GM19395 (cell line): ENCODE results near the gene XRCC5.

Source experiments
- ATAC-seq: cut with Tn5 transposase; IDR thresholded peaks from one replicate; pipeline ENCODE4 v1.9.1; 2021; ENCODE audit warnings: mild to moderate bottlenecking, moderate library complexity; ENCODE audit not compliant: unreplicated experiment

Gene XRCC5

GRCh38 chr2:216151313-216152025, 42.3 kb downstream of the XRCC5 start:
- no peak for ATAC-seq

DNA sequence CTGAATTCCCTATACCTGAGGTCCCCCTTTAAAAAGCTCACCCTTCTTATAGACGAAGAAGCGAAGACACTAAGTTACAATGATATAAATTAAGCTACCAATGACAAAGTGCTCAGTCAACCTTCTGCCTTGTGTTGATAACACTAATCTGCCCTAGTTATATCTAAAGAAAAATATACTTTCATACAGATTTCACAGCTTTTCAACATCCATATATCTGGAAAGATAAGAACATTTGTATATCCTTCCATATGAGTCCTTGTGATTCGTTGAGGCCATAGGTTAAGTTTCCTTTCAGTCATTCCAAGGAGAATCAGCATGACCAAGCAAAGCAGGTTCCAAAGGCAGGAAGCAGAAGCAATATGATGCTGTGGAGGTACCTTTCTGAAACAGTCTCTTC, 46.8 kb downstream of the XRCC5 start:
- ATAC-seq, result no peak

DNA sequence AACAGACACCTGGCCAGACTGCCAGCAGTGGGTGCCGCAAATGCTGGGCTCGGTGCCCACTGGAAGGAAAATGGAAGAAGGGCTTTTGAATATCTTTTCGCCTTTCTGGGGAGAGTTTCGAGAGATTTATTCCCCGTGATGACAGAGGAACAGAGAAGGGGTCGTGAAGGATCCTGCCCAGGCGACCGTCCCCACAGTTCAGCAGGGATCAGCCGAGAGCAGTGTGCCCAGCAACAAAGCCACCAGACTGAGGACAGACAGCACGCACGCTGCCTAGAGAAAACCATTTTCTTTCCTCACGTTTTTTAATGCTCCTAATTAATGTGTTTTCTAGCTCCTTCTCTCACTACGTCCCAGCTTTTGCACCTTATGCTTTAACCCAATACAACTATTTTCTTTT, 47.7 kb downstream of the XRCC5 start:
- ATAC-seq, result no peak

DNA sequence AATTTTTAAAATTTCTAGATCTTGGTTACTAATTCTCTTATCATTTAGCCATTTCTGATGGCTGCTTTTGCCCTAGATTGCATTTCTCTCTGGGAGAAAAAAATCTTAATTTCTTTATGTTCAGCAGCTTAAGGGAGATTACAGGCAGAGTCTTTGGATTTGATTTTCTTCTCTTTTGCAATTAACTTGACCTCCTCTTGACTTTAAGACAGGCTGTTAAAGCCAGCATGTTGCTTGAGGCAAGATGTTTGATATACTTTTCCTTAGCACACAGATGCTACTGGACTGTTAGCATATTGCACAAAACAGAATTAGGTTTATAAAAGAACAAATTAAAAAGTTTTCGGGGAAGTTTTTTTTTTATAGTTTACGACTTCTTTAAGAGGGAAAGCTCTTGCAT, 50.0 kb downstream of the XRCC5 start:
- ATAC-seq, result no peak

- ATAC-seq, result no peak
Observed at GRCh38 chr2:216159646-216160045, 50.5 kb downstream of the XRCC5 start.

GRCh38 chr2:216160786-216161185, 51.6 kb downstream of the XRCC5 start:
- ATAC-seq, result no peak

DNA sequence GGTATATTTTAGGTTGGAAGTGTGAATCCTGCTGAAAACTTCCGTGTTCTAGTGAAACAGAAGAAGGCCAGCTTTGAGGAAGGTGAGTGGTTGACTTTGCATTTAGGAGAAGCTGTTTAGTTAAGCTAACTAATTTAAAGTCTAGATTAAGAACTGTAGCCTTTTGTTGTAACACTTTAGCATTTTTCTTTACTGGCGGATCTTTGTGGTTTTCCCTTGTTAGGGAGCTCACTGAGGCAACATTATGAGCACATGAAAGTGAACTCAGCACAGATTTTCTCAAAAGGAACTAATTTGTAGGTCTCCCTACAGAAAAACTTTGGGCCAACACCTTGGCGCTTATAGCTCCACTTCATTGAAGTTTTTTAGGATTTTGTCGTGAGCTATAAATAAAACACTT, 52.8 kb downstream of the XRCC5 start:
- no peak for ATAC-seq

DNA sequence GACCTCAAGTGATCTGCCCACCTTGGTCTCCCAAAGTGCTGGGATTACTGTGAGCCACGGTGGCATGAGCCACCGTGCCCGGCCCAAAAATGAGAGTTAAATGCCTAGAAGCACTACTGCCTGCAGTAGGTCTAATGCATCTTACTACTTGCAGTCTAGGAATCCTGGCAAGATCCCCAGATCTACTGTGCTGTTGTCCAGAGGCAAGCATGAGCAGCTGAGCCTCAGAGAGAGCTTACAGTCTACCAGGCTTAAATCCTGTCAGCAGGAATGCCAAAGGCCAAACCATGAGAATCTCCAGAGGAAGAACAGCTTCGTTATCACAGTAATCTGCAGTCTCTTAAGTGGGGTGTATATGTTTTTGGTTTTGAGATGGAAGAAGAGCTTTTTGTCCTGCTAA, 54.4 kb downstream of the XRCC5 start:
- ATAC-seq, result no peak

DNA sequence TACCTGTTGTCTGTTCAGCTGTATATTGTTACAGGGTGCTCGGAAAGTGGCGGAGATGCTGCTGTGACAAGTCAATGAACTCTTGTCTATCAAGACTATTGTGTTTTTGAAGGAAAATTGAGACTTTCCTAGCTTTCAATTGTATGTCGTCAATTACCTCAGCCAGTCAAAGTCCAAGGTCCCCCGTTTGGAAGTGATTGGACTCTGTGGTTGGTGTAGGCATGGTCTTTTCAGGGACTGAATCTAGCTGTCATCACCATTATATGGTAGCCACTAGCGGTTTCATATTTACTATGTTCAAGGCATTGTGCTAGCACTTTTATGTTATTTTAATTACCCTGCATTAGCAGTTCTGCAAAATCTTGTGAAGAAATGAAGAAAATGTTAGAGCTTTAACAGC, 54.9 kb downstream of the XRCC5 start:
- no peak for ATAC-seq

- no peak for ATAC-seq
Observed at GRCh38 chr2:216164576-216164975, 55.4 kb downstream of the XRCC5 start.

- ATAC-seq, result no peak
Observed at GRCh38 chr2:216165711-216166110, 56.6 kb downstream of the XRCC5 start.

GRCh38 chr2:216169087-216169486, 59.9 kb downstream of the XRCC5 start:
- no peak for ATAC-seq

DNA sequence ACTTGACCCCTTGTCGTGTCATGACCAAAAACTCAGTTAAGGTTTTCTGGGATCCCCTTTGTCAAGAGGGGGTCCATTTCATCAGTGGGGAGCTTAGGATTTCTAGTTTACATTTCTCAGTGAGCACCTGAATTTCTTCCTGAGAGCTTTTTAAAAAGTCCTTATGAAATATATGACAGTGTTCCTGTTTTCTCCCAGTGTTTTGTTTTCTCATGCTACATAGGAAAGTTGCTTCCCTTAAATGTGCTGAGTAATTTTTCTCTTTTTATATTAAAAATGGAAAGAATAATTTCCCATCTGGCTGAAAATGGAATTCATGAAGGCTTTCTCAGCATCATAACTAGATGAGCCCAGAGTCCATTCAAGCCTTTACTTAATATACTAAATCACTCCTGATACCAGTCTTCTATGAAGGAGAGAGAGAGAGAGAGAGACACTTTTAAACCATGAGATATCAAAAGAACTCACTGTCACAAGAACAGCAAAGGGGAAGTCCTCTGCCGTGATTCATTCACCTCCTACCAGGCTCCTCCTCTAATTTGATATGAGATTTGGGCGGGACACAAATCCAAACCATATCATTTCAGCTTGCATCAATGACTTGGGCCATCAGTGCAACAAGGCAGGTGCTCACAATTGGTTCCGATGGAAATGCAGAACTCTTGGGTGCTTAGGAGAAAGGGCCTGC, 61.1 kb downstream of the XRCC5 start:
- ATAC-seq, result no peak

- no peak for ATAC-seq
Observed at GRCh38 chr2:216171011-216171410, 61.9 kb downstream of the XRCC5 start.

- no peak for ATAC-seq
Observed at GRCh38 chr2:216172493-216172892, 63.3 kb downstream of the XRCC5 start.

DNA sequence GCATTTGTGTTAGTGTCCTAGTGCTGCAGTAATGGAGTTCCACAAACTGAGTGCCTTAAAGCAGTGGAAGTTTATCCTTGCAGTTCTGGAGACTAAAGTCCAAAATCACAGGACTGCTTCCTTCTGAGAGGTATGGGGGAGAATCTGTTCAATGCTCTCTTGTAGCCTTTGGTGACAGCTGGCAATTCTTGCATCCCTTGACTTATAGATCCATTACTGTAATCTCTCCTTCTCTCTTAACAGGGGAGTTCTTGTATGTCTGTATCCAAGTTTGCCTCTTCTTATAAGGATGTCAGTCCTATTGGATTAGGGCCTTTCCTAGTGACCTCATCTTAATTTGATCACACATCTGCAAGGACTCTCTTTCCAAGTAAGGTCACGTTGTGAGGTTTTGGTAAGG, 69.9 kb downstream of the XRCC5 start:
- no peak for ATAC-seq

- no peak for ATAC-seq
Observed at GRCh38 chr2:216181351-216181750, 72.2 kb downstream of the XRCC5 start.

GRCh38 chr2:216181953-216182461, 72.9 kb downstream of the XRCC5 start:
- ATAC-seq, result no peak

DNA sequence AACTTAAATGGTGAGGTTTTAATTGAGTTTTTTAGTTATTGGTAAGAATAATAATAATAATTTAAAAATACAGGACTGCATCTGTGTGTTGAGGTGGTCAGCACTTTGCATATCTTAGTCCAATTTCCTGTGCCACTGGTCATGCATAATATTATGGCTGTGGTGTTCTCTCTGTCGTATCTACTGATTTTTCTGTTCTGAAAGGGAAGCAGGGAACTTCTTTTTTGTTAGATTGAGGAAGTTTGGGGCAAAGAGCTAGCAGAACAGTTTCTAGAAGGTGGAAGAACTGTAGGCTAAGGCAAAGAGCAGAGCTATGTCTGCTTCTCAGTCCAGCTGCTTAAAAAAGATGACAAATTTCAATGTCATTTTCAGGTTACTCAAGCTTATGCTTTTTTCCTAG, 74.3 kb downstream of the XRCC5 start:
- peak; percentile 67 for ATAC-seq

- no peak for ATAC-seq
Observed at GRCh38 chr2:216188559-216188850, 79.4 kb downstream of the XRCC5 start.

- ATAC-seq, result no peak
Observed at GRCh38 chr2:216188956-216189355, 79.8 kb downstream of the XRCC5 start.

- ATAC-seq, result no peak
Observed at GRCh38 chr2:216189410-216189809, 80.3 kb downstream of the XRCC5 start.

DNA sequence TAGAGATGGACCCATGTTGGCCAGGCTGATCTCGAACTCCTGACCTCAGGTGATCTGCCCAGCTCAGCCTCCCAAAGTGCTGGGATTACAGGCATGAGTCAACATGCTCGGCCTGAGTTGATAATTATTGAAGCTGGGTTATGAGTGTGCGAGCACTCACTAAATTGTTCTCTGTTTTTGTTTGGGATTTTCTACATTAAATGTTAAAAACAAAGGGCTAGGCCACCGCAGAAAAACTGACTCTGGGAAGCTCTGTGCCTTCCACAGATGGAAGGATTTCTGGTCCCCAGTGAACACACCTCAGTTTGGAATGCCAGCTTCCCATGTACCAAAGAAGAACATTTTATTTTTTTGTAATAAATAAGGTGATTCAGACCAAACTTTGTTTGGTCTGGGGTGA, 83.0 kb downstream of the XRCC5 start:
- ATAC-seq, result no peak
